Dendritic cell treated with granulocyte-macrophage colony-stimulating factor and Interleukin-4, amounts not matched to agents 40 ng/mL and 50 ng/mL, for 4 days (primary cell): ENCODE measurements around the gene KMT2D.
A peak's percentile ranks its signal among the peaks of the same experiment; 100 is the strongest.

Experiments
- H3K27ac Mint-ChIP-seq: one replicate; pipeline ENCODE4 v1.8.0; 2022; ENCODE audit warnings: mild to moderate bottlenecking, mixed read lengths
- H3K27me3 Mint-ChIP-seq: one replicate; pipeline ENCODE4 v1.8.0; 2022; ENCODE audit warnings: mild to moderate bottlenecking, mixed read lengths
- H3K36me3 Mint-ChIP-seq: one replicate; pipeline ENCODE4 v1.8.0; 2022; ENCODE audit warnings: low read depth, mixed read lengths
- H3K4me1 Mint-ChIP-seq: one replicate; pipeline ENCODE4 v1.8.0; 2022; ENCODE audit warnings: low read depth, mixed read lengths
- H3K4me3 Mint-ChIP-seq: one replicate; pipeline ENCODE4 v1.8.0; 2022; ENCODE audit warnings: mild to moderate bottlenecking, moderate library complexity, mixed read lengths
- H3K9me3 Mint-ChIP-seq: one replicate; pipeline ENCODE4 v1.8.0; 2022; ENCODE audit warnings: mixed read lengths
- intact Hi-C: fragments of 100-400 bp; cut with micrococcal nuclease; formaldehyde crosslinking; loops from one replicate; pipeline ENCODE4 v1.15.0; 2022

The KMT2D gene

GRCh38 chr12:49060237-49061156 lies at the start of gene KMT2D:
TSS of gene KMT2D (minus strand) at chr12:49060794. CDS start at chr12:49055324, 5,470 bp downstream.
- Mint-ChIP-seq H3K27me3 (no peaks in the 10 kb centered on the region), H3K36me3 (peaks cover 37% of the 10 kb centered on the region), H3K9me3 (no peaks in the 10 kb centered on the region), H3K4me1 (peaks cover 56% of the 10 kb centered on the region), H3K27ac (peak within 1 kb of the TSS; percentile 98), H3K4me3 (peak within 1 kb of the TSS; percentile 95)
- intact Hi-C loops = loop anchor here (2.0 to 5.0 kb wide), 3 partner anchors 127 to 282 kb away; partner anchors contain the start of gene TUBA1A

- peaks cover 25% of the 10 kb centered on the region for H3K36me3 Mint-ChIP-seq
- no peaks in the 10 kb centered on the region for H3K9me3 Mint-ChIP-seq
- peak overlapping the region; percentile 94 for H3K27ac Mint-ChIP-seq
- peaks cover 55% of the 10 kb centered on the region for H3K4me1 Mint-ChIP-seq
- H3K4me3 Mint-ChIP-seq = peak overlapping the region; percentile 85
- intact Hi-C loops = loop anchor here (1.0 kb wide), 1 partner anchor 20 kb away; no protein-coding TSS in a partner anchor
- H3K27me3 Mint-ChIP-seq = no peaks in the 10 kb centered on the region
Observed at GRCh38 chr12:49109641-49110463, 49.3 kb upstream of the KMT2D start.

GRCh38 chr12:49108958-49109404 lies 48.4 kb upstream of the KMT2D start:
- H3K27ac Mint-ChIP-seq = peak overlapping the region; percentile 94
- peak overlapping the region; percentile 85 for H3K4me3 Mint-ChIP-seq
- H3K4me1 Mint-ChIP-seq = peaks cover 64% of the 10 kb centered on the region
- no peaks in the 10 kb centered on the region for H3K27me3 Mint-ChIP-seq
- no peaks in the 10 kb centered on the region for H3K9me3 Mint-ChIP-seq
- intact Hi-C loops = no loop called here
- peaks cover 33% of the 10 kb centered on the region for H3K36me3 Mint-ChIP-seq

- H3K36me3 Mint-ChIP-seq = peaks cover 66% of the 10 kb centered on the region
- peak overlapping the region; percentile 46 for H3K27ac Mint-ChIP-seq
- peaks cover 60% of the 10 kb centered on the region for H3K4me1 Mint-ChIP-seq
- intact Hi-C loops = no loop called here
- H3K4me3 Mint-ChIP-seq = no peak overlapping the region
- no peaks in the 10 kb centered on the region for H3K9me3 Mint-ChIP-seq
- H3K27me3 Mint-ChIP-seq = no peaks in the 10 kb centered on the region
Observed at GRCh38 chr12:49105504-49106084, 45.0 kb upstream of the KMT2D start.

- H3K27ac Mint-ChIP-seq = no peak overlapping the region
- no peaks in the 10 kb centered on the region for H3K27me3 Mint-ChIP-seq
- peaks cover 57% of the 10 kb centered on the region for H3K4me1 Mint-ChIP-seq
- intact Hi-C loops = no loop called here
- no peak overlapping the region for H3K4me3 Mint-ChIP-seq
- H3K36me3 Mint-ChIP-seq = peaks cover 68% of the 10 kb centered on the region
- no peaks in the 10 kb centered on the region for H3K9me3 Mint-ChIP-seq
Observed at GRCh38 chr12:49104822-49105221, 44.2 kb upstream of the KMT2D start.

GRCh38 chr12:49100380-49100779 lies 39.8 kb upstream of the KMT2D start:
- Mint-ChIP-seq H3K9me3 (no peaks in the 10 kb centered on the region), H3K27ac (no peak overlapping the region), H3K27me3 (peaks cover 15% of the 10 kb centered on the region), H3K4me3 (no peak overlapping the region), H3K36me3 (peaks cover 98% of the 10 kb centered on the region), H3K4me1 (peaks cover 18% of the 10 kb centered on the region)
- intact Hi-C loops = no loop called here

GRCh38 chr12:49098703-49099102 lies 38.1 kb upstream of the KMT2D start:
- Mint-ChIP-seq H3K4me1 (peaks cover 18% of the 10 kb centered on the region), H3K27ac (no peak overlapping the region), H3K9me3 (no peaks in the 10 kb centered on the region), H3K36me3 (peaks cover 85% of the 10 kb centered on the region), H3K4me3 (no peak overlapping the region), H3K27me3 (peaks cover 31% of the 10 kb centered on the region)
- intact Hi-C loops = loop anchor here (2.0 kb wide), 1 partner anchor 34 kb away; no protein-coding TSS in a partner anchor

- peaks cover 20% of the 10 kb centered on the region for H3K4me1 Mint-ChIP-seq
- no peak overlapping the region for H3K4me3 Mint-ChIP-seq
- H3K9me3 Mint-ChIP-seq = no peaks in the 10 kb centered on the region
- peaks cover 38% of the 10 kb centered on the region for H3K27me3 Mint-ChIP-seq
- H3K27ac Mint-ChIP-seq = no peak overlapping the region
- H3K36me3 Mint-ChIP-seq = peaks cover 78% of the 10 kb centered on the region
- intact Hi-C loops = loop anchor here (2.0 kb wide), 1 partner anchor 33 kb away; no protein-coding TSS in a partner anchor
Observed at GRCh38 chr12:49098035-49098451, 37.4 kb upstream of the KMT2D start.

GRCh38 chr12:49097381-49097780 lies 36.8 kb upstream of the KMT2D start:
- Mint-ChIP-seq H3K27ac (no peak overlapping the region), H3K4me3 (no peak overlapping the region), H3K9me3 (no peaks in the 10 kb centered on the region), H3K4me1 (peaks cover 25% of the 10 kb centered on the region), H3K36me3 (peaks cover 72% of the 10 kb centered on the region), H3K27me3 (peaks cover 42% of the 10 kb centered on the region)
- intact Hi-C loops = no loop called here

GRCh38 chr12:49094975-49095365 lies 34.4 kb upstream of the KMT2D start:
- H3K4me1 Mint-ChIP-seq = peaks cover 49% of the 10 kb centered on the region
- peaks cover 66% of the 10 kb centered on the region for H3K27me3 Mint-ChIP-seq
- H3K9me3 Mint-ChIP-seq = no peaks in the 10 kb centered on the region
- intact Hi-C loops = no loop called here
- no peak overlapping the region for H3K4me3 Mint-ChIP-seq
- no peak overlapping the region for H3K27ac Mint-ChIP-seq
- H3K36me3 Mint-ChIP-seq = peaks cover 48% of the 10 kb centered on the region

- H3K36me3 Mint-ChIP-seq = peaks cover 42% of the 10 kb centered on the region
- H3K4me1 Mint-ChIP-seq = peaks cover 54% of the 10 kb centered on the region
- H3K4me3 Mint-ChIP-seq = no peak within 1 kb of the TSS
- H3K27me3 Mint-ChIP-seq = peaks cover 72% of the 10 kb centered on the region
- no peaks in the 10 kb centered on the region for H3K9me3 Mint-ChIP-seq
- intact Hi-C loops = no loop called here
- H3K27ac Mint-ChIP-seq = no peak within 1 kb of the TSS
Observed at GRCh38 chr12:49094160-49094974, 33.8 kb upstream of the KMT2D start, which contains the start of gene DHH. TSS of gene DHH (minus strand) at chr12:49094801. CDS start at chr12:49094512, 289 bp downstream.

- Mint-ChIP-seq H3K9me3 (no peaks in the 10 kb centered on the region), H3K36me3 (peaks cover 36% of the 10 kb centered on the region), H3K27ac (no peak overlapping the region), H3K4me3 (no peak overlapping the region), H3K4me1 (peaks cover 56% of the 10 kb centered on the region), H3K27me3 (peaks cover 78% of the 10 kb centered on the region)
- intact Hi-C loops = no loop called here
Observed at GRCh38 chr12:49093792-49094159, 33.2 kb upstream of the KMT2D start.
